DLD1 (cell line): ENCODE measurements around the gene SLC13A5.

Experiments
- in situ Hi-C: cut with HindIII; loops from 2 replicates; pipeline ENCODE4 v1.10.0; 2017; ENCODE audit warnings: low sequenced_read_pairs

SLC13A5 gene

GRCh38 chr17:6639586-6640535 lies 73.3 kb downstream of the SLC13A5 start:
- in situ Hi-C loops, result no loop called here

- in situ Hi-C loops, result no loop called here
These were observed 74.1 kb downstream of the SLC13A5 start for GRCh38 chr17:6639014-6639585.

- in situ Hi-C loops, result no loop called here
These were observed 74.9 kb downstream of the SLC13A5 start for GRCh38 chr17:6638046-6638908.

GRCh38 chr17:6637458-6637840 lies 75.7 kb downstream of the SLC13A5 start:
- in situ Hi-C loops, result no loop called here

- in situ Hi-C loops, result no loop called here
These were observed 76.3 kb downstream of the SLC13A5 start for GRCh38 chr17:6636616-6637457.

GRCh38 chr17:6636105-6636504 lies 77.1 kb downstream of the SLC13A5 start:
- in situ Hi-C loops, result no loop called here
